ENCODE data around the gene COL4A6. TPM values are rescaled to one million over a fixed set of nuclear protein-coding genes. Genes with fewer than 3 reads are reported as not detected.

Gene COL4A6
- total and polyA plus RNA-seq, 2 of the 8 experiments (the other 6 are each of a cell fraction or from before 2014, with no cell fraction given): 5.9 to 11.8 TPM

DNA sequence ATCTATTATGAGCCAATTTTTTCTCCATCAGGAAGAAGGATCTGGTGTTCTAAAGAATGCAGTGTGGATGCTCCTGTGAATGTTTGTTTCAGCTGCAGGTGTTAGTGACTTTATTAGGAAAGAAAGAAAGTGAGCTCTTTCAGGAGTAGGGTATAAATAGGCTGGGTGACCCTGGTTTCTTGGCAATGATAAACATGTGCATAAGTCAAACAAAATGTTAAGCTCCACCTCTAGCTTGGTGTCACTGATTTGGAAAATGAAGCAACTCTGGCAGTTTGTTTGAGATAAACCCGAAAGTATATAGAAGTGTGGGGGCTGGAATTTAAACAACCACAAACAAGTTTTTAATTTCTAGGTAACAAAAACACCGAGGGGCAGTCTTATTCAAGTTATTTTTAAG, 152.3 kb downstream of the COL4A6 start (continued):
- TF ChIP-seq CTCF (IDR thresholded peaks at IDR 0.05; ENCODE audit: control extremely low read depth in 1 of 3, insufficient read depth in 1 of 3, low read depth in 1 of 3, low read length in 3 of 3): no peak
- no peak for TF ChIP-seq SP1 (IDR thresholded peaks at IDR 0.05; ENCODE audit: low read depth, low read length)

Data from H1 (cell line).